LNCAP (cell line): ENCODE results near the gene CTRB2.

Experiments used
- TF ChIP-seq, protein P1 (sequence below): fragments of 450-650 bp; IDR thresholded peaks from 2 replicates; pipeline ENCODE4 v1.5.1; 2017; ENCODE audit warnings: mild to moderate bottlenecking

The CTRB2 gene

GRCh38 chr16:75244844-75245758 lies 38.1 kb upstream of the CTRB2 start:
- TF ChIP-seq, protein P1, sequence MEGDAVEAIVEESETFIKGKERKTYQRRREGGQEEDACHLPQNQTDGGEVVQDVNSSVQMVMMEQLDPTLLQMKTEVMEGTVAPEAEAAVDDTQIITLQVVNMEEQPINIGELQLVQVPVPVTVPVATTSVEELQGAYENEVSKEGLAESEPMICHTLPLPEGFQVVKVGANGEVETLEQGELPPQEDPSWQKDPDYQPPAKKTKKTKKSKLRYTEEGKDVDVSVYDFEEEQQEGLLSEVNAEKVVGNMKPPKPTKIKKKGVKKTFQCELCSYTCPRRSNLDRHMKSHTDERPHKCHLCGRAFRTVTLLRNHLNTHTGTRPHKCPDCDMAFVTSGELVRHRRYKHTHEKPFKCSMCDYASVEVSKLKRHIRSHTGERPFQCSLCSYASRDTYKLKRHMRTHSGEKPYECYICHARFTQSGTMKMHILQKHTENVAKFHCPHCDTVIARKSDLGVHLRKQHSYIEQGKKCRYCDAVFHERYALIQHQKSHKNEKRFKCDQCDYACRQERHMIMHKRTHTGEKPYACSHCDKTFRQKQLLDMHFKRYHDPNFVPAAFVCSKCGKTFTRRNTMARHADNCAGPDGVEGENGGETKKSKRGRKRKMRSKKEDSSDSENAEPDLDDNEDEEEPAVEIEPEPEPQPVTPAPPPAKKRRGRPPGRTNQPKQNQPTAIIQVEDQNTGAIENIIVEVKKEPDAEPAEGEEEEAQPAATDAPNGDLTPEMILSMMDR: no peak

- TF ChIP-seq, protein P1: no peak
These were observed 37.4 kb upstream of the CTRB2 start for GRCh38 chr16:75244225-75244809.

DNA sequence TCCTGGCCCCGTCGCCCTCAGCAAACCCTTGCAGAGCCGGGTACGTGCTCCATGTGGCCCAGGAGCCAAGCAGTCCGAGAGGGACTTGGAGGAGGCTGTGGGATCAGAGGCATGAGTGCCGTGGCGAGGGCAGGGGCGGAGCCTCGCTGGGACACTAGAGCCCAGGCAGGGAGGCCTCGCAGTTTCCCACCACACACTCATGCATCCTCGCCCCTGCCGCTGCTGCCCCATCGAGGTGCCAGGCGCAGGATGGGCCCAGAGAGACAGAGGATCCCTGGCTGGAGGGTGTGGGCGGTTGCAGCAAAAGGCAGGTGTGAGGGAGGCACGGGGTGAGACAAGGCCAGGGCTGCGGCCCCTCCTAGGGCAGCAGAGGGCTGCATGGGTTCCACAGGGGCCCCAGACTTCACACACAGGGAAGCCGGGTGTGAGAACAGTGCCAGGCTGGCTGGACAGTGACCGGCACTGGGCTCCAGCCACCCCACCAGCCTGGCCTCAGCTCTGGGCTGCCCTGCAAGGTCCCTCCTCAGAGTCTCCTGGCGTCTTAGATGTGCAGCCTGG lies 36.8 kb upstream of the CTRB2 start:
- TF ChIP-seq, protein P1: no peak

DNA sequence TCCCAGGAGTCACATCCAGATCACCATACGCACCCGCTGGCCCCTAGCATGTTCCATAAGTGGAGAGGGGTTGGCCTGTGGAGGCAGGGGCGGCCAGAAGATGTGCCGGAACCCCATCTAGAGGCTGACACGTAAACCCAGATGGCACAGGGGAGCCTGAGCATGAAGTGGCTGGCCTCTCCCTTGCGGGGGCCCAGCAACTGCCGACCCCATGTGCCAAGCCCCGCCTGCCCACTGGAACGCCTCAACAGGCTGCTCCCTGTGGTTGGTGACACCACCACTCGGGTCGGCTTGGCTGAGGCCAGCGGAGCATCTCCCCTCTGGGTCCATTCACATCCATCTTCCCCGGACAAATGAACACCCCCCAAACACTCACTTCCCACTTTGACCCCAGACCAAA lies 35.0 kb upstream of the CTRB2 start:
- TF ChIP-seq, protein P1: no peak

- TF ChIP-seq, protein P1: no peak
These were observed 34.5 kb upstream of the CTRB2 start for GRCh38 chr16:75241412-75241811.

DNA sequence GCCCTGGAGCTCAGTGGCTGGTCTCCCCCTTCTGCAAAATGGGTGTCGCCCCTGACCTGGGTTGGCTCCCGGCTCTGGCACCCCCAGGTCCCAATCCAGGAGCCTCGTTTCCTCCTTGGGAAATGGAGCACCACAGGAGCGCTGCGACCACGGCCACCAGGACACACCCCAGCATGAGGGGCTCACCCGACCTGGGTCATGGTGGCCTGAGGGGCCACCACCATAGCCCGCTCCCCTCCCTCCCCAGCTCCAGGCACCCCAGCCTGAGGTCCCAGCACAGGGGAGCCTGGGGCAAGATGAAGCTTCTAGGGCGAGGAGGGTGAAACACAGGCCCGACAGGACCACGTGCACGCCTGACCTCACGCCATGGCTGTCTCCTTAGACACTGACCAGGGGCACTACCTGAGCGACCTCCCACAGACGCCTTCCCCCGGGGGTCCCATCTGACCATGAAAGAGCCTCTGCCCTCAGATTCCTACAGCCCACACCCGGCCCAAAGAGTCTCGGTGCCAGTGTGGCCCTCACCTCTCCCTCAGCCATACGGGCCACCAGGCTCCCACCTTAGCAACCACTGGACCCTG lies 32.7 kb upstream of the CTRB2 start:
- TF ChIP-seq, protein P1: no peak

- TF ChIP-seq, protein P1: no peak
These were observed 32.0 kb upstream of the CTRB2 start for GRCh38 chr16:75238853-75239541.
